Colonic mucosa (tissue), 4 donors: ENCODE data around the gene RALY. TPM values are rescaled to one million over a fixed set of nuclear protein-coding genes. Genes with fewer than 3 reads are reported as not detected.

ENCODE experiments used
- DNase-seq: peaks from one replicate; pipeline ENCODE4 v3.0.0-alpha.2; 2020
- H3K27ac ChIP-seq: fragments of 200-600 bp; one replicate; pipeline ENCODE4 v1.8.0; 2021
- H3K27me3 ChIP-seq: fragments of 200-600 bp; one replicate; pipeline ENCODE4 v1.8.0; 2021
- H3K36me3 ChIP-seq: fragments of 200-600 bp; one replicate; pipeline ENCODE4 v1.8.0; 2021
- H3K4me1 ChIP-seq: fragments of 200-600 bp; one replicate; pipeline ENCODE4 v1.8.0; 2021; ENCODE audit warnings: mild to moderate bottlenecking
- H3K4me3 ChIP-seq: fragments of 200-600 bp; one replicate; pipeline ENCODE4 v1.8.0; 2021
- H3K9ac ChIP-seq, 2 donors: one replicate each; pipeline ENCODE4 v1.7.0; 2013; ENCODE audit warnings: control low read depth in 2 of 2, low read depth in 2 of 2, low read length in 2 of 2
- H3K9me3 ChIP-seq: fragments of 200-600 bp; one replicate; pipeline ENCODE4 v1.8.0; 2021
- CTCF ChIP-seq: fragments of 200-600 bp; IDR thresholded peaks from one replicate; pipeline ENCODE4 v1.8.0; 2022; ENCODE audit warnings: antibody characterized with exemption, mild to moderate bottlenecking
- intact Hi-C: fragments of 100-400 bp; cut with DNase I; formaldehyde crosslinking; loops from one replicate; pipeline ENCODE4 v1.14.1; 2022
- total RNA-seq, 2 donors: library from RNA; stranded (reverse); fragmentation: NEBNext Ultra II Directional in 1 of 2; extraction: Animal tissue kit (Norgen Biotek cat#: 25700) in 1 of 2; gene quantifications; one replicate each; pipeline ENCODE4 v1.2.1, GENCODE V29; 2021
- donor health status: healthy.
- donor health status: DM: no; HTN: no; CAD: no.
- donor health status: DM: no; HTN: no; CAD: no.

RALY gene
- 100 to 1,000 TPM; 196 to 212 TPM for total RNA-seq

- Histone ChIP-seq H3K9me3 (no peaks in the 10 kb centered on the region), H3K9ac (peak within 1 kb of the TSS; percentile 94 to 98), H3K4me3 (peak within 1 kb of the TSS; percentile 87), H3K27me3 (no peaks in the 10 kb centered on the region), H3K36me3 (no peaks in the 10 kb centered on the region), H3K27ac (peak within 1 kb of the TSS; percentile 99), H3K4me1 (peaks cover 25% of the 10 kb centered on the region)
- intact Hi-C loops = loop anchor here (10.0 kb wide), 1 partner anchor 71 kb away; no protein-coding TSS in a partner anchor
- TF ChIP-seq CTCF = no peak
- peak; percentile 99 for DNase-seq
Measured at GRCh38 chr20:33993576-33994221, at the start of gene RALY. TSS of gene RALY (plus strand) at chr20:33993911. CDS start at chr20:34072075, 78,164 bp downstream.

DNA sequence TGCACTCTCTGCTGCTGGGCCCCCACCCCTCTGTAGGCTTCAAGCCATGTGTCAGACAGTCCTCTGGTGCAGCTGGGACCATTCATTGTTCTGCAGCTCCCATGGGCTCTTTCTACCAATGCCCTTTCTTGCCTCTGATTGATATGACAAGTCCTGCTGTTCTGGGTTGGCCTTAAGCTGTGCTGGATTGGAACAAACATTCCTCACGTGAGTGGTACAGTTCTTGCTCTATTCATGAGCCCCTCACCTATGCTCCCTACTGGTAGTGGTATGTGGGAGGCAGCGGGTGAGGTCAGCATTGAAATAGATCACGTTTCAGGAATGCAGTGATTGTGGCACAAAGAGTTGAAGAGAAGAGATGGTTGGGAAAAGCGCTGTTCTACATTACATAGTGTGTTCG lies 48.8 kb upstream of the RALY start:
- no peak for DNase-seq
- Histone ChIP-seq H3K36me3 (no peaks in the 10 kb centered on the region), H3K4me3 (no peak overlapping the region), H3K27me3 (no peaks in the 10 kb centered on the region), H3K4me1 (no peaks in the 10 kb centered on the region), H3K9ac (no peak overlapping the region), H3K9me3 (no peaks in the 10 kb centered on the region), H3K27ac (no peak overlapping the region)
- intact Hi-C loops = no loop called here
- TF ChIP-seq CTCF = no peak

GRCh38 chr20:33945391-33946081 lies 48.2 kb upstream of the RALY start:
- H3K36me3 ChIP-seq = no peaks in the 10 kb centered on the region
- no peaks in the 10 kb centered on the region for H3K27me3 ChIP-seq
- no peak overlapping the region for H3K9ac ChIP-seq
- intact Hi-C loops = no loop called here
- no peaks in the 10 kb centered on the region for H3K9me3 ChIP-seq
- no peak for TF ChIP-seq CTCF
- DNase-seq = no peak
- no peak overlapping the region for H3K27ac ChIP-seq
- H3K4me1 ChIP-seq = no peaks in the 10 kb centered on the region
- H3K4me3 ChIP-seq = no peak overlapping the region

DNA sequence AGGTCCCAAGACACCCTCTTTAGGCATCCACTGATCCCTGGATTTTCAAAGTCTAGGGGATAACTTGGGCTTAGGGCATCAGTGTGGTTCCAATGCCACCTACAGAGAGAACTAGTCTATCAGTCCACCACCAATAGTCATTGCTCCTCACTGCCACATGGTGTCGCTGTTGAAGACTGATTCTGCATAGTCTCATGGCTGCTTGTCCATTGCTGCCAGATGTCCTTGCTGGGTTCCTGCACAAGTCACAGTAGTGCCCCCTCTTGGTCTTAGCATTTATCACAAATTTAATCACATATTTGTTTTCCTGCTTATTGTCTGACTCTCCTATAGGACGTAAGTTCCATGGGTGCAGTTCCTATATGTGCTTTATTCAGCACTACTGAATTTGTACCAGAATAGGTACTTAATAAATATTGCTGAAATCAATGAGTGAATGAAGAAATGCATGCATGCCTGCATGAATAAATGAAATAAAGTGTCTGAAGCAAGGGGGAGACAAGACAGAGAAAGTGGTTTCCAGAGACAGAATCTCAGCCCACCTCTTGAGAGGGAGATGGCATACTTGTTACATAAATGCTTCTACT lies 45.9 kb upstream of the RALY start:
- H3K4me3 ChIP-seq = no peak overlapping the region
- H3K4me1 ChIP-seq = no peaks in the 10 kb centered on the region
- no peaks in the 10 kb centered on the region for H3K36me3 ChIP-seq
- DNase-seq = peak; percentile 39
- no peaks in the 10 kb centered on the region for H3K9me3 ChIP-seq
- TF ChIP-seq CTCF = peak; percentile 45
- no peak overlapping the region for H3K27ac ChIP-seq
- no peaks in the 10 kb centered on the region for H3K27me3 ChIP-seq
- intact Hi-C loops = no loop called here
- H3K9ac ChIP-seq = no peak overlapping the region

DNA sequence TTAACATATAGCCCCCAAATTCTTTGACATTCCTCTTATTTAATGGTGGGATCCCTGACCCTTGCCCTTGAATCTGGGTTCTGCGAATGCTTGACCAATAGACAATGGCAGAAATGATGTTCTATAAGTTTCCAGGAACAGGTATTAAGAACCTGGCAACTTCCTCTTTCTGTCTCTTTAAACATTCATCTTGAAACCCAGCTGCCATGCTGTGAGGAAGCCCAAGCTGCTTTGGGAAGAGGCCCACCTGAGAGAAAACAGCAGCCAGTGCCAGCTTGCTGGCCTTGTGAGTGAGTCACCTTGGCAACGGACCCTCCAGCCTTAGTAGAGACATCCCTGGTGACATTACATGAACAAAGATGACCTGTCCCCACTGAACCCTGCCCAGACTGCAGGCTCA lies 45.2 kb upstream of the RALY start:
- TF ChIP-seq CTCF = no peak

More for the DNA sequence above, 45.2 kb upstream of the RALY start:
- Histone ChIP-seq H3K9ac (no peak overlapping the region), H3K9me3 (no peaks in the 10 kb centered on the region), H3K27me3 (no peaks in the 10 kb centered on the region), H3K36me3 (no peaks in the 10 kb centered on the region), H3K4me3 (no peak overlapping the region), H3K27ac (no peak overlapping the region), H3K4me1 (no peaks in the 10 kb centered on the region)
- no peak for DNase-seq
- intact Hi-C loops = no loop called here
